Activated CD8-positive, alpha-beta memory T cell treated with anti-CD3 and anti-CD28 coated beads for 24 hours (primary cell): ENCODE measurements around the gene ELF5.

Experiments
- DNase-seq: peaks from one replicate; pipeline ENCODE4 v3.0.0-alpha.2; 2020

Gene ELF5

DNA sequence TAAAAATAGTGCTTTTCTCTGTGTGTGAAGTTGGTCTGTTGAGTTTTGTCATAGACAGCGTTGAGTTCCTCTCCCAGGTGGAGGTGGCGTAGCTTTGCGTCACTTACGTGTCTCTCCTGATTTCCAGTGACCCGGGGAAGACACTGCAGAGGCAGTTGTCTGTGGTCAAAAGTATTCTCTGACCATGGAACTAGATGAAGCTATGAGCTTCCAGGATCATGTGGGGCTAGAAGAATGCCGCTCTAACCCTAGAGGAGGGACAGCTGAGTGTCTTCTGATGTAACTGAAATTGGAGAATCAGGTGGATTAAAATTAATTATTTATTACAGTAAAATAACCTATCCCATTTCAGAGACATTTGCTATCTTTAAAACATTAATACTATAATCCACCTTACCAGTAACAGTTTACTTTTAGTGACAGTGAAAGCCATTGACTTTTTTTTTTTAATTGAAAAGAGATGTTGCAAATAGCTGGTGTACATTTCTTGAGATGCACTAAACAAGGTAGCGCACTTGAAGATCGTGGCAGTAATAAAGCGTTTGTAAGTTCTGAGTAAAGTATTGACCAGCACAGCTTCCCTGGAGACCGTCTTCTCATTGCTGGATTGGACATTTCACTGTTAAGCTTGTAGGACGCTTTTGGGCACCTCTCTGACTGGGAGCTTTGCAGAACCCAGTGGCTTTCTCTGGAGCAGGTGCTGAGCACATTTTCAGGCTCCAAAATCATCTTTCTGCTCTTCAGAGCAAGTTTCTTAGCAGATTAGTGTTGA, 65.2 kb downstream of the ELF5 start:
- no peak for DNase-seq

GRCh38 chr11:34447044-34447443, 66.5 kb downstream of the ELF5 start:
- no peak for DNase-seq

GRCh38 chr11:34446386-34446785, 67.2 kb downstream of the ELF5 start:
- DNase-seq, result no peak

DNA sequence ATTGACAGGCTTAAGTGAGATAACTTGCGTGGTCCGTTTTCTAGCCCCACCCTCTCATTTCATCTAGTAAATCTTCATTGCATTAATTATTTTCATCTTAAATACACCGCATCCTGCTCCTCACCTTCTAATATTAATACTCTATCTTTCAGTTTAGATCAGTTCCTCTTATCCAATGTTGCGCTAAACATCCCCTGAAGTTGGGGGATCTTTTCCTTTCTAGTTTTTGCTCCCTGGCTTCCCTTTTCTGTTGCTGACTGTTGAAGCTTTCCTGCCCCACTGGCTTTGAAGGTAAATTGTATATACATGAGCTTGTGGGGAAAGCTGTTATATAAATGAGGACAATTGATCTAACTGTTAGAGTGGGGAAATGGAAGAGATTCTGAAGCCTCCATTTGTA, 67.6 kb downstream of the ELF5 start:
- DNase-seq, result no peak

DNA sequence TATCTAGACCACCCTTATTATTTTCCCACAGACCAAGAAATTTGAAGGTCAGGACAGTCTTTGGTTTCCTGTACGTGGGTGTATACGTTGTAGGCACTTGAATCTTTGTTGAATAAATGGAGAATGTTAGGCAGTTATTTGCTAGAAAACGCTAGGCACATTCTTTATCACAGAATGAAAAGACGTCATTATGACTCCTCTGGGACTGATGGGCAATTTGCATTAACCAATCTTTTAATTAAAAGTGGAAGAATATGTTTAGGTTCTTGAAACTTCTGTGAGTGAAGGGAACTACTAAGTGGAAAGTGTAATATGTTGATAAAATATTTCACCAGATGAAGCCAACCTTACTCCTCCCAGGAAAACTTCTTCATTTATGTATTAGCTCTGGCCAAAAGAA, 69.2 kb downstream of the ELF5 start:
- no peak for DNase-seq

GRCh38 chr11:34443136-34443535, 70.5 kb downstream of the ELF5 start:
- no peak for DNase-seq

DNA sequence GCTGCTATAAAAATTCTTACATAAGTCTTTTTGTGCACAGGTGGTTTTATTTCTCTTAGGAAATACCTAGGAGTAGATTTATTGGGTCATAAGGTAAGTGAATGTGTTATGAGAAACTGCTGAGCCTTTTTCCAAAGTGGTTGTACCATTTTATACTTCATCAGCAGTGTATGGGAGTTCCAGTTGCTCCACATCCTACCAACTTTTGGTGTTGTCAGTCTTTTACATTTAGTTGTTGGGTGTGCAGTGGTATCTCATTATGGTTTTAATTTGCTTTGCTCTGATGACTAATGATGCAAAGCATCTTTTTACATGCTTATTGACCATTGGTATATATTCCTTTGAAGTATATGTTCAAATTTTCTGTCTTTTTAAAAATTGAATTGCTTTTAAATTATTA, 71.8 kb downstream of the ELF5 start:
- DNase-seq, result no peak

- no peak for DNase-seq
These were observed 73.9 kb downstream of the ELF5 start for GRCh38 chr11:34439610-34440198.

DNA sequence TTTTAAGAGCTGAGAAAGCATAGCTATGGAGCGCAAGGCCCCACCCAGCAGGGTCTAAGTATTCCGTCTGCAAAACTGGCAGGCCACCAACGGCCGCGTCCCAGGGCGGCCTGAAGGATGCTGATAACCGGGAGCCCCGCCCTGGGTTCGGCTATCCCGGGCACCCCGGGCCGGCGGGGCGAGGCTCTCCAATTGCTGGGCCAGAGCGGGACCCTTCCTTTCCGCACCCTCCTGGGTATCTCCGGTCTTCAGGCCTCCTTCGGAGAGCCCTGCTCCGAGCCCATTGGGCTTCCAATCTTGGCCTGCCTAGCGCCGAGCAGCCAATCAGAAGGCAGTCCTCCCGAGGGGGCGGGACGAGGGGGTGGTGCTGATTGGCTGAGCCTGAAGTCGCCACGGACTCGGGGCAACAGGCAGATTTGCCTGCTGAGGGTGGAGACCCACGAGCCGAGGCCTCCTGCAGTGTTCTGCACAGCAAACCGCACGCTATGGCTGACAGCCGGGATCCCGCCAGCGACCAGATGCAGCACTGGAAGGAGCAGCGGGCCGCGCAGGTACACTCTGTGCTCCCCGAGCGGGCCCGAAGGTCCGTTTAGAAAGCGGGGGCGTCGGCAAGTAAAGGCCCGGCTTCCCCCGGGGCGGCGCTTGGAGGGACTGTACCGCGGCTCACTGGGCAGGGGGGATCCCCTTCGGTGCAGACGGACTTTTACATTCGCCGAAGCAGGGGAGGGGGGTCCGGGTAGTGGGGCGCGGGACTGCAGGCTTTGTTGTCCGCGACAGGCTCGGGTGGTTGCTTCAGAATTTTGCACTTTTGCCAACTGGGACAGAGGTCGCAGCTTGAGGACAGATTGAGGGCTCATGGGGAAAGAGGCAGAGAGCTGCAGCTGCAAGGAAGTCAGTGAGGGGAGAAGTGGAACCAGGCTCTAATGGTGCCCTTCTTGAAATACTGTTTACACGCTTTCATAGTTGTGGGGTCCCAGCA, 74.8 kb downstream of the ELF5 start, which contains the start of gene CAT:
Gene CAT, plus strand, starts transcription at position 406 of the 979 bp plus-strand sequence. Its CDS starts 80 bp downstream, at position 486.
- peak; percentile 99 for DNase-seq

DNA sequence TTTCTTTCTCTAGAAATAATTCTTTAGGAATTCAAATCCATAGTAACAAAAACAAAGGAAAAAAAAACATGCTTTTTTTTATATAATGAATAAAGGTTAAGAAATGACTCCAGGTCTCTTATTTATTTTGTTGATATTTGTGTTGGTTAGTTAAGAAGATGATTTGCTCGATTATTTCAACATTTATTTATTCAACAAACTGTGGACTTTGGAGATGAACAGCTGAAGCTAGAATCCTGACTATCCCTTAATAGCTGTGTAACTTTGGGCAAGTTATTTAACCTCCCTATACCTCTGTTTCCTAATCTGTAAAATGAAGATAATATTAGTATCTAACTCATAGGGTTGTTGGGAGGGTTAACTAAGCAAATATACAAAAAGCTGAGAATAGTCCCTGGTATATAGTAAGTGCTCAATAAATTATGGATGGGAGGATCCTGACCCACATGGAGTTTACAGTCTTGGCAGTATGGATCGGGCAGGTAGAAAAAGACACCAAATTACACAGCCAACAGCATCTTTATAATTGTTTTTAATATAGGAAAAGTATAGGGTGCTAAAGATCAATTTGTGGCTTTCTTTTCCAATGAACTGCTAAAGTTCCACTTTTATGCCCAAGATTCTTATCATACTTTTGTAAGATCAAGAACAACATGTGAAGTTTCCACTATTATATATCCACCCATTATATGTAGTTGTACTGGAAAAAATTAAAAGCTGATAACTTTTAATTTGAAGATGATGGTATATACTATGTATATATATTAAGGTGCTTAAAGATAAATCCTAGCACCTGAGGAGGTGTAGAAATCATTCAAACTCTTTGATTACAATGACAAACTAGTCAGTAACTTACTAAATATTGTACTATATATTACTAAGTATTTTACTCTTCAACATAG, 76.1 kb downstream of the ELF5 start:
- no peak for DNase-seq

DNA sequence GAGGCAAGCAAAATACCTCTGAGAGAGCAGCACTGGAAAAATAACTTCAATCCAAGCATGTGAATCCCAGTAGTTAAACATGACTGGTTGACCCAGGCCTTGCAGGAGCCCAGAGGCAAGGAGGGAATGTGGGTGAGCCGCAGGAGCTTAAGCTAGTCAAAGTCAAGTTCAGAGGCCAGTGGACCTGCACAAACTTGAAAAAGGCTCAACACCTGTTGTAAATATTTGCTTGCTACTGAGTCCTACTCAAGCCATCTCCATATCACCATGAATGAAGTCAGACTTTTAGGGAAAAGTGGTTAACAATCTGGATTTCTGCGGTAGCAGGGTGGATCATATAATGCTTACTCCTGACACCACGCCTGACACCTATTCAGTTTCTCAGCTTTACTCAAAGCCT, 79.7 kb downstream of the ELF5 start:
- no peak for DNase-seq

- DNase-seq, result no peak
These were observed 80.8 kb downstream of the ELF5 start for GRCh38 chr11:34432822-34433221.

- DNase-seq, result no peak
These were observed 81.6 kb downstream of the ELF5 start for GRCh38 chr11:34431979-34432378.
